ENCODE measurements around the gene CCDC152.

CCDC152 gene

DNA sequence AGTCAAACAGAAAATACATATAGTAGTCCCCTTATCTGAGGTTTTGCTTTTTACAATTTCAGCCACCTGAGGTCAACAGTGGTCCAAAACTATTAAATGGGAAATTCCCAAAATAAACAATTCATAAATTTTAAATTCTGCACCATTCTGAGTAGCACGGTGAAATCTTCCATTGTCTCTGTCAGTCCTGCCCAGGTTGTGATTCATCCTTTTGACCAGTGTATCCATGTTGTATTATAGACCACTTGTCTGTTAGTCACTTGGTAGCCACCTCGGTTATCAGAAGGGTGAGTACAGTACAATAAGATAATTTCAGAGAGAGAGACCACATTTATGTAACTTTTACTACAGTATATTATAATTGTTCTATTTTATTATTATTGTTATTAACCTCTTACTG lies 2.8 kb downstream of the CCDC152 start:
- DNase-seq (ENCODE audit: insufficient read length, low spot score) (no peak), FAIRE-seq (no peak)
- TF ChIP-seq, protein P1, sequence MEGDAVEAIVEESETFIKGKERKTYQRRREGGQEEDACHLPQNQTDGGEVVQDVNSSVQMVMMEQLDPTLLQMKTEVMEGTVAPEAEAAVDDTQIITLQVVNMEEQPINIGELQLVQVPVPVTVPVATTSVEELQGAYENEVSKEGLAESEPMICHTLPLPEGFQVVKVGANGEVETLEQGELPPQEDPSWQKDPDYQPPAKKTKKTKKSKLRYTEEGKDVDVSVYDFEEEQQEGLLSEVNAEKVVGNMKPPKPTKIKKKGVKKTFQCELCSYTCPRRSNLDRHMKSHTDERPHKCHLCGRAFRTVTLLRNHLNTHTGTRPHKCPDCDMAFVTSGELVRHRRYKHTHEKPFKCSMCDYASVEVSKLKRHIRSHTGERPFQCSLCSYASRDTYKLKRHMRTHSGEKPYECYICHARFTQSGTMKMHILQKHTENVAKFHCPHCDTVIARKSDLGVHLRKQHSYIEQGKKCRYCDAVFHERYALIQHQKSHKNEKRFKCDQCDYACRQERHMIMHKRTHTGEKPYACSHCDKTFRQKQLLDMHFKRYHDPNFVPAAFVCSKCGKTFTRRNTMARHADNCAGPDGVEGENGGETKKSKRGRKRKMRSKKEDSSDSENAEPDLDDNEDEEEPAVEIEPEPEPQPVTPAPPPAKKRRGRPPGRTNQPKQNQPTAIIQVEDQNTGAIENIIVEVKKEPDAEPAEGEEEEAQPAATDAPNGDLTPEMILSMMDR (IDR thresholded peaks at IDR 0.05; ENCODE audit: insufficient read depth, missing control alignments): no peak

DNA sequence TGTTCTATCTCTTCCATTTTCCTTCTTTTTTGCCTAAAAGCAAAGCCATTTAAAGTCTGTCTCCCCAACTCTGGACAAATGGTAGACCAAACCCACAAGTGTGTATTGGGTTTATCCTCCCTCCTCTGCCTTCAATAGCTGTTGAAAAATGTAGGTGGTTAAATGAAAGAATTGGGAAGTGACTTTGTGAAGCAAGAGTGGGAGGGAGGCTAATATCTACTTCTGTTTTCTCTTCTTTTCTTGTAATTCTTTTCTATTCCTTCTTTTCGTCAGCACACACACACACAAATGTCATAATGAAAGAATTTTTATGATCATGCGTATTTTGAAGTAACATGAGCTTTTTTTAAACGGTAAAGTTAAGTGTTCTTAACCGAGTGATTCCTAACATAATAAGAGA lies 3.8 kb downstream of the CCDC152 start:
- DNase-seq (ENCODE audit: insufficient read length, low spot score): no peak
- no peak for FAIRE-seq
- TF ChIP-seq, protein P1 (IDR thresholded peaks at IDR 0.05; ENCODE audit: insufficient read depth, missing control alignments): no peak

GRCh38 chr5:42761791-42762190 lies 5.2 kb downstream of the CCDC152 start:
- TF ChIP-seq, protein P1 (IDR thresholded peaks at IDR 0.05; ENCODE audit: insufficient read depth, missing control alignments): no peak
- FAIRE-seq: no peak
- no peak for DNase-seq (ENCODE audit: insufficient read length, low spot score)

GRCh38 chr5:42767491-42768105 lies 11.0 kb downstream of the CCDC152 start:
- FAIRE-seq (peak; percentile 71), DNase-seq (ENCODE audit: insufficient read length, low spot score) (no peak)
- TF ChIP-seq, protein P1 (IDR thresholded peaks at IDR 0.05; ENCODE audit: insufficient read depth, missing control alignments): peak; percentile 63

DNA sequence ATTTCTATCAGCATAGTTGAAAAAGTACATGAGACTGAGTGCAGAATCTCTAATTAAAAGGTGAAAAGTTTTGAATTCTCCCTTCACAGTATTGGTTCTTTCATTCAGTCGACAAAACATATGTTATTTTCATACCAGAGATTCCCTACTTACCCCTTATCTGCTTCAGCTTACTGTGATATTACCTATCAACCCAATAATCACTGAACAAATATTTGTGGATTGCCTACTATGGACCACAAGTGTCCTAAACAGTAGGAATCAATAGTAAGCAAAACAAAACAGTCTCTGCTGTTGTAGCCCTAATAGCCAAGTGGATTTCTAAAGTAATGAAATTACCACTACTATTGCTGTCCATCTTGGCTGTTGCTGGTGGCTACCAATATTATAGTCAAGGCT lies 11.5 kb downstream of the CCDC152 start:
- FAIRE-seq (no peak), DNase-seq (ENCODE audit: insufficient read length, low spot score) (no peak)
- TF ChIP-seq, protein P1 (IDR thresholded peaks at IDR 0.05; ENCODE audit: insufficient read depth, missing control alignments): no peak

DNA sequence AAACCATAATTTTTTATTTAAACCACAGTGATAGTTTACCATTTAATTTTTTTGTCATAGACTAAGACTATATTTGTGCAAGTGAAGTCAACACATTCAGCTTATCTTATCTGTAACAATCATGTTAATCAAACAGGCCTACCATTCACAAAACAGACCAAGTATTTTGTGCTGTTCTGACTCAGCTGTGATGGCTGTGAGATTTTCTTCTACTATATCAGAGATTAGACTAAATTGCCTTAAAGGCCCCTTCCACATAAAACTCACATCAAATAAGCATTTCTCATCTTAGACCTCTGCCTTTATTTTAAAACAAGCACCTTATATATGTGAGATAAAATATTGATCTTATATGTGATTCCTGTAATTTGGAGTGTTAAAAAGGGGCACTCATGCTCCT lies 13.4 kb downstream of the CCDC152 start:
- no peak for FAIRE-seq
- TF ChIP-seq, protein P1 (IDR thresholded peaks at IDR 0.05; ENCODE audit: insufficient read depth, missing control alignments): no peak
- no peak for DNase-seq (ENCODE audit: insufficient read length, low spot score)

DNA sequence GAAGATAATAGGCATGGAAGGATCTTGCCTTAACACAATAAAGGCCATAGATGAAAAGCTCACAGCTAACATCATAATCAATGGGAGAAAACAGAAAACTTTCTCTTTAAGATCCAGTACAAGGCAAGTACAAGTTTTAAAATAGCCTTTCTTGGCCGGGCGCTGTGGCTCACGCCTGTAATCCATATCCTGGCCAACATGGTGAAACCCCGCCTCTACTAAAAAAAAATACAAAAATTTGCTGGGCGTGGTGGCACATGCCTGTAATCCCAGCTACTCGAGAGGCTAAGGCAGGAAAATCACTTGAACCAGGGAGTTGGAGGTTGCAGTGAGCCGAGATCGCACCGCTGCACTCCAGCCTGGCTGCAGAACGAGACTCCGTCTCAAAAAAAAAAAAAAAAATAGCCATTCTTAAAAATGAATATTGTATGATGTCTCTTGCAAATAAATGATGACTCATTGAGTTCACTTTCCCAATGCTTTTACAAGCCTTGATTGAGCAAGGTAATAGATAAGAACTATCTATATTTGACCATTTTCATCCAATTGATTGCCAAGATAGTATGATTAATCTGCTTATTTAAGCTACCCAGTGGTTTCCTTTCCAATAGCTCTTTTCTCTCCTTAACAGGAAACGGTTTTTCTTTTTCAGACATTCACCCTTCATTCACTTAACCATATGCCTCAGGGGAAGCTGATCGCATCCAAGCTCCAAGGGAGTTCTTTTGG lies 15.8 kb downstream of the CCDC152 start:
- TF ChIP-seq, protein P1 (IDR thresholded peaks at IDR 0.05; ENCODE audit: insufficient read depth, missing control alignments): no peak
- FAIRE-seq: no peak
- no peak for DNase-seq (ENCODE audit: insufficient read length, low spot score)
